ENCODE data around the gene SAA2. TPM values are rescaled to one million over a fixed set of nuclear protein-coding genes. Genes with fewer than 3 reads are reported as not detected.

The SAA2 gene
- total RNA-seq = 10 to 100 TPM in 1 of 7 donors, 1 to 10 TPM in 2, under 1 TPM in 1, not detected in 3; 0.95 to 14.7 (median 2.3) TPM
- polyA plus RNA-seq = under 1 TPM in 1 of 2 donors, not detected in 1; 0.10 TPM
- long read RNA-seq, donor 1 = 0 reads
- long read RNA-seq, donor 2 = 0 reads
- long read RNA-seq, donor 3 = 0 reads

- intact Hi-C loops (cut with DNase I) = no loop called here
- Histone ChIP-seq H3K4me3 (no peak within 1 kb of the TSS), H3K4me1 (ENCODE audit: insufficient read depth) (no peaks in the 10 kb centered on the region), H3K27me3 (no peaks in the 10 kb centered on the region), H3K9me3 (no peaks in the 10 kb centered on the region), H3K36me3 (no peaks in the 10 kb centered on the region), H3K27ac (no peak within 1 kb of the TSS)
- no peak for DNase-seq
- TF ChIP-seq POLR2A (IDR thresholded peaks at IDR 0.05) (no peak), EP300 (IDR thresholded peaks at IDR 0.05) (no peak), CTCF (IDR thresholded peaks at IDR 0.05) (no peak)
- 58 to 77% (median 74%) methylated on average over 4 to 5 of the region's 5 CpGs for WGBS, 3 donors
These were observed at the start of gene SAA2 for GRCh38 chr11:18248561-18248960. Gene SAA2 (minus strand): TSS chr11:18248668. CDS start chr11:18248011, 657 bp downstream.

- no peak for TF ChIP-seq CTCF (IDR thresholded peaks at IDR 0.05)
- no peak for TF ChIP-seq POLR2A (IDR thresholded peaks at IDR 0.05)
- no peak for TF ChIP-seq EP300 (IDR thresholded peaks at IDR 0.05)
These were observed 46.8 kb upstream of the SAA2 start for GRCh38 chr11:18295316-18295715.

GRCh38 chr11:18294862-18295261, 46.4 kb upstream of the SAA2 start:
- no peaks in the 10 kb centered on the region for H3K27me3 ChIP-seq
- no peaks in the 10 kb centered on the region for H3K9me3 ChIP-seq
- H3K4me3 ChIP-seq = no peak overlapping the region
- no peaks in the 10 kb centered on the region for H3K36me3 ChIP-seq
- H3K4me1 ChIP-seq (ENCODE audit: insufficient read depth) = no peaks in the 10 kb centered on the region
- no peak overlapping the region for H3K27ac ChIP-seq
- intact Hi-C loops (cut with DNase I) = loop anchor here in 1 of 4 donors (10.0 kb wide), 1 partner anchor 190 kb away; the partner anchor contains the start of gene SAAL1
- TF ChIP-seq POLR2A (IDR thresholded peaks at IDR 0.05) = no peak
- TF ChIP-seq EP300 (IDR thresholded peaks at IDR 0.05) = no peak
- TF ChIP-seq CTCF (IDR thresholded peaks at IDR 0.05) = no peak
- DNase-seq = no peak
- 95 to 98% (median 95%) methylated on average over 5 of the region's 5 CpGs for WGBS, 3 donors

More at GRCh38 chr11:18295316-18295715, 46.8 kb upstream of the SAA2 start:
- DNase-seq = no peak
- WGBS, 3 donors = 91 to 99% (median 97%) methylated on average over 2 of the region's 2 CpGs
- Histone ChIP-seq H3K9me3 (no peaks in the 10 kb centered on the region), H3K27me3 (no peaks in the 10 kb centered on the region), H3K4me1 (ENCODE audit: insufficient read depth) (no peaks in the 10 kb centered on the region), H3K27ac (no peak overlapping the region), H3K36me3 (no peaks in the 10 kb centered on the region), H3K4me3 (no peak overlapping the region)
- intact Hi-C loops (cut with DNase I) = loop anchor here in 1 of 4 donors (10.0 kb wide), 1 partner anchor 191 kb away; the partner anchor contains the start of gene SAAL1

- WGBS, 3 donors = 92 to 97% (median 93%) methylated on average over 4 of the region's 4 CpGs
- intact Hi-C loops (cut with DNase I) = no loop called here
- H3K4me1 ChIP-seq (ENCODE audit: insufficient read depth) = no peaks in the 10 kb centered on the region
- no peaks in the 10 kb centered on the region for H3K36me3 ChIP-seq
- DNase-seq = no peak
- H3K9me3 ChIP-seq = no peaks in the 10 kb centered on the region
- TF ChIP-seq POLR2A (IDR thresholded peaks at IDR 0.05) = no peak
- no peak for TF ChIP-seq EP300 (IDR thresholded peaks at IDR 0.05)
- no peak for TF ChIP-seq CTCF (IDR thresholded peaks at IDR 0.05)
- no peaks in the 10 kb centered on the region for H3K27me3 ChIP-seq
- H3K27ac ChIP-seq = no peak overlapping the region
- no peak overlapping the region for H3K4me3 ChIP-seq
These were observed 40.4 kb upstream of the SAA2 start for GRCh38 chr11:18288911-18289310.

Measured in ovary (tissue), 10 donors.